ENCODE results near the gene GPS1. TPM values are rescaled to one million over a fixed set of nuclear protein-coding genes. Genes with fewer than 3 reads are reported as not detected.

The GPS1 gene
- total RNA-seq, 6 donors from 2014 or later: 55.2 to 147 (median 108) TPM

- Histone ChIP-seq H3K27me3 (no peaks in the 10 kb centered on the region), H3K4me1 (no peaks in the 10 kb centered on the region), H3K9me3 (no peaks in the 10 kb centered on the region), H3K27ac (peak overlapping the region in 1 of 4 donors; percentile 21), H3K4me3 (no peak overlapping the region), H3K36me3 (peaks cover 37 to 52% (median 46%) of the 10 kb centered on the region in 4 donors)
- ATAC-seq (ENCODE audit: low FRiP score in 2 of 2): peak; percentile 4 to 40
- TF ChIP-seq CTCF (IDR thresholded peaks at IDR 0.05): no peak
- TF ChIP-seq POLR2A (IDR thresholded peaks at IDR 0.05): peak in 1 of 4 donors; percentile 18
- DNase-seq: peak in 1 of 2 donors; percentile 75
- WGBS, 2 donors: 68 to 75% methylated on average over 15 to 23 of the region's 28 CpGs
Observed at GRCh38 chr17:82077617-82078358, 26.1 kb downstream of the GPS1 start.

GRCh38 chr17:82078433-82078832 is 26.7 kb downstream of the GPS1 start:
- 96 to 97% methylated on average over 15 to 18 of the region's 18 CpGs for WGBS, 2 donors
- no peaks in the 10 kb centered on the region for H3K9me3 ChIP-seq
- H3K4me3 ChIP-seq: no peak overlapping the region
- no peaks in the 10 kb centered on the region for H3K4me1 ChIP-seq
- TF ChIP-seq EP300 (IDR thresholded peaks at IDR 0.05): no peak
- TF ChIP-seq POLR2AphosphoS5 (IDR thresholded peaks at IDR 0.05): no peak
- TF ChIP-seq POLR2A (IDR thresholded peaks at IDR 0.05): no peak
- no peak for TF ChIP-seq CTCF (IDR thresholded peaks at IDR 0.05)
- no peaks in the 10 kb centered on the region for H3K27me3 ChIP-seq
- H3K27ac ChIP-seq: no peak overlapping the region
- H3K36me3 ChIP-seq: peaks cover 43 to 58% (median 53%) of the 10 kb centered on the region in 4 donors
- peak in 1 of 2 donors; percentile 73 for DNase-seq
- no peak for ATAC-seq (ENCODE audit: low FRiP score in 2 of 2)

GRCh38 chr17:82079001-82079677 is 27.4 kb downstream of the GPS1 start:
- Histone ChIP-seq H3K4me3 (no peak overlapping the region), H3K4me1 (no peaks in the 10 kb centered on the region), H3K9me3 (no peaks in the 10 kb centered on the region), H3K36me3 (peaks cover 50 to 65% (median 60%) of the 10 kb centered on the region in 4 donors), H3K27ac (no peak overlapping the region), H3K27me3 (no peaks in the 10 kb centered on the region)
- no peak for ATAC-seq (ENCODE audit: low FRiP score in 2 of 2)
- WGBS, 2 donors: 95 to 96% methylated on average over 7 to 38 of the region's 47 CpGs
- peak in 1 of 2 donors; percentile 82 for DNase-seq
- TF ChIP-seq POLR2A (IDR thresholded peaks at IDR 0.05) (peak in 1 of 4 donors; percentile 36), CTCF (IDR thresholded peaks at IDR 0.05) (no peak), EP300 (IDR thresholded peaks at IDR 0.05) (no peak), POLR2AphosphoS5 (IDR thresholded peaks at IDR 0.05) (no peak)

GRCh38 chr17:82080048-82080788 is 28.5 kb downstream of the GPS1 start:
- no peak for TF ChIP-seq POLR2A (IDR thresholded peaks at IDR 0.05)
- no peak for TF ChIP-seq EP300 (IDR thresholded peaks at IDR 0.05)
- Histone ChIP-seq H3K9me3 (no peaks in the 10 kb centered on the region), H3K27me3 (no peaks in the 10 kb centered on the region), H3K4me3 (no peak overlapping the region), H3K4me1 (no peaks in the 10 kb centered on the region), H3K27ac (no peak overlapping the region), H3K36me3 (peaks cover 61 to 76% (median 71%) of the 10 kb centered on the region in 4 donors)
- 91 to 97% methylated on average over 18 to 29 of the region's 36 CpGs for WGBS, 2 donors
- DNase-seq: peak in 1 of 2 donors; percentile 79
- no peak for ATAC-seq (ENCODE audit: low FRiP score in 2 of 2)
